Measurements from ENCODE around the gene ZNRD2.

- no peak for TF ChIP-seq CTCF (IDR thresholded peaks at IDR 0.05 in 2 of 3, conservative IDR thresholded peaks at IDR 0.05 in 1 of 3; ENCODE audit: borderline replicate concordance in 1 of 3, insufficient read depth in 1 of 3, low read depth in 2 of 3, low read length in 2 of 3)
- TF ChIP-seq ATF3 (IDR thresholded peaks at IDR 0.05): no peak
- TF ChIP-seq ZBTB33 (IDR thresholded peaks at IDR 0.05; ENCODE audit: extremely low read depth, insufficient replicate concordance, low read length): no peak
- no peak for TF ChIP-seq SIN3A (IDR thresholded peaks at IDR 0.05; ENCODE audit: low read depth)
- TF ChIP-seq EZH2 (IDR thresholded peaks at IDR 0.05): no peak
- TF ChIP-seq YY1 (IDR thresholded peaks at IDR 0.05; ENCODE audit: extremely low read depth, insufficient replicate concordance, low read depth, low read length): no peak
- no peak for TF ChIP-seq EZH2phosphoT487 (IDR thresholded peaks at IDR 0.05; ENCODE audit: borderline replicate concordance)
- no peak for TF ChIP-seq SP1 (IDR thresholded peaks at IDR 0.05; ENCODE audit: low read depth)
- TF ChIP-seq POLR2AphosphoS5 (IDR thresholded peaks at IDR 0.05; ENCODE audit: low read depth, low read length): no peak
- no peak for TF ChIP-seq FOSL1 (IDR thresholded peaks at IDR 0.05; ENCODE audit: low read depth)
- TF ChIP-seq POLR2A (IDR thresholded peaks at IDR 0.05; ENCODE audit: borderline replicate concordance, extremely low read depth, insufficient read depth, insufficient read length): no peak
- TF ChIP-seq CEBPB (IDR thresholded peaks at IDR 0.05; ENCODE audit: low read depth): no peak
These were observed 21.9 kb upstream of the ZNRD2 start for GRCh38 chr11:65548395-65548794.
